GM13976 (cell line): Measurements from ENCODE around the gene LIMK2.
"Not testable (repeated sequence)": the region's sequence is repeated elsewhere in the genome, so short reads cannot be mapped to it uniquely, and the experiment has no call there.

Source experiments
- DNase-seq: peaks from one replicate; pipeline ENCODE4 v3.0.0; 2012; ENCODE audit warnings: low spot score
- in situ Hi-C: fragments of 300-500 bp; cut with MboI; formaldehyde crosslinking; loops from one replicate; pipeline ENCODE4 v1.12.0; 2022; ENCODE audit warnings: low sequenced_read_pairs, mixed read lengths, inconsistent platforms; ENCODE audit not compliant: unreplicated experiment
- TF ChIP-seq, protein P1 (sequence below): IDR thresholded peaks from 2 replicates; pipeline ENCODE4 v1.5.1; 2012; ENCODE audit warnings: borderline replicate concordance, mild to moderate bottlenecking; ENCODE audit not compliant: insufficient read depth; ENCODE audit errors: extremely low read depth, missing control alignments, control extremely low read depth

LIMK2 gene

GRCh38 chr22:31211862-31212730 is at the start of gene LIMK2:
TSS of gene LIMK2 (plus strand) at chr22:31212298. CDS start at chr22:31212409, 111 bp downstream.
- peak; percentile 98 for DNase-seq
- in situ Hi-C loops = no loop called here
- TF ChIP-seq, protein P1, sequence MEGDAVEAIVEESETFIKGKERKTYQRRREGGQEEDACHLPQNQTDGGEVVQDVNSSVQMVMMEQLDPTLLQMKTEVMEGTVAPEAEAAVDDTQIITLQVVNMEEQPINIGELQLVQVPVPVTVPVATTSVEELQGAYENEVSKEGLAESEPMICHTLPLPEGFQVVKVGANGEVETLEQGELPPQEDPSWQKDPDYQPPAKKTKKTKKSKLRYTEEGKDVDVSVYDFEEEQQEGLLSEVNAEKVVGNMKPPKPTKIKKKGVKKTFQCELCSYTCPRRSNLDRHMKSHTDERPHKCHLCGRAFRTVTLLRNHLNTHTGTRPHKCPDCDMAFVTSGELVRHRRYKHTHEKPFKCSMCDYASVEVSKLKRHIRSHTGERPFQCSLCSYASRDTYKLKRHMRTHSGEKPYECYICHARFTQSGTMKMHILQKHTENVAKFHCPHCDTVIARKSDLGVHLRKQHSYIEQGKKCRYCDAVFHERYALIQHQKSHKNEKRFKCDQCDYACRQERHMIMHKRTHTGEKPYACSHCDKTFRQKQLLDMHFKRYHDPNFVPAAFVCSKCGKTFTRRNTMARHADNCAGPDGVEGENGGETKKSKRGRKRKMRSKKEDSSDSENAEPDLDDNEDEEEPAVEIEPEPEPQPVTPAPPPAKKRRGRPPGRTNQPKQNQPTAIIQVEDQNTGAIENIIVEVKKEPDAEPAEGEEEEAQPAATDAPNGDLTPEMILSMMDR = peak; percentile 93

- DNase-seq = no peak
- TF ChIP-seq, protein P1 = no peak
- in situ Hi-C loops = no loop called here
These were observed 41.1 kb upstream of the LIMK2 start for GRCh38 chr22:31170971-31171370.

GRCh38 chr22:31171734-31172133 is 40.4 kb upstream of the LIMK2 start:
- in situ Hi-C loops, DNase-seq: not testable (repeated sequence)

GRCh38 chr22:31173386-31174145 is 38.5 kb upstream of the LIMK2 start:
- in situ Hi-C loops = no loop called here
- TF ChIP-seq, protein P1 = no peak
- DNase-seq = no peak

- in situ Hi-C loops = no loop called here
- no peak for DNase-seq
- TF ChIP-seq, protein P1 = no peak
These were observed 35.2 kb upstream of the LIMK2 start for GRCh38 chr22:31176923-31177322.

DNA sequence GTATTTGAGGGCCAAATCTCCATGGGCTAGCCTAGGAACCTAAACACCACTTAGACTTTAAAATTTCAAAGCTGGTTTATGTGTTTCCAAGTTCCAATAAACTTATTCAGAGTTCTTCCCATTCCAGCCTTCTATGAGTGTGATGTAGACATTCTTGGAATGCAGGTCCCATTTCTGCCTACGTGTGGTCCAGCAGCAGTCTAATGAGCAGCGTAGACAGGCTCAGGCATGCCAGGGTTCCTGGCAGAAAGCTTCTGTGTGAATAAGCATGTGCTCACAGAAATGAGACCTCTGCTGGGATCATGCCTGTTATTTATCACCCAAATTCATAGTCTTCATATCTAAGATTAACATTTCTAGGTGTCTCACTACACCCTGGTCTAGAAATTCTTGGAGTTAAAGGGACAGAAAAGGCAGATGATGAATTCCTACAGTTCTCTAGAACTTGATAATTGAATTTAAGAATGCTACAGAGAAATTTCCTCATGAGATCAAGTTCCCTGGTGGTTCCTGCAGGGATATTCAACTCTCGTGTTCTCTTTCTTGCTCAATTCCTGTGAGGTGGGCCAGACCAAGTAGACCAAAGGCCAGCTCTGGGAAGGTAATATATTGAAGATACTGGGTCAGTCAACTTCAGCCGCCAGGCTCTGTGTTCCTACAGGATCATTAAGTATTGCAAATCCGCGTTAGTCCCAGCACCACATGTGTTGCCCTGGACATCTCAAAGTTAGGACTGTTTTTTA is 34.5 kb upstream of the LIMK2 start:
- no peak for DNase-seq
- in situ Hi-C loops = no loop called here
- TF ChIP-seq, protein P1 = no peak
